NCI-H1694 treated with DMSO at 0.1 percent for 48 hours (cell line): ENCODE results near the gene CBX8.

ENCODE experiments used
- DNase-seq: peaks from one replicate; lab custom pipeline; 2025; lab: John Stamatoyannopoulos, UW

CBX8 gene

GRCh38 chr17:79792984-79793923 is 3.6 kb downstream of the CBX8 start:
- DNase-seq, result no peak

- no peak for DNase-seq
Observed at GRCh38 chr17:79792341-79792871, 4.5 kb downstream of the CBX8 start.

GRCh38 chr17:79791735-79792161 is 5.1 kb downstream of the CBX8 start:
- DNase-seq, result no peak

- DNase-seq, result no peak
Observed at GRCh38 chr17:79790805-79791734, 5.8 kb downstream of the CBX8 start.

GRCh38 chr17:79789943-79790804 is 6.7 kb downstream of the CBX8 start:
- no peak for DNase-seq

- no peak for DNase-seq
Observed at GRCh38 chr17:79788989-79789942, 7.6 kb downstream of the CBX8 start.

- no peak for DNase-seq
Observed at GRCh38 chr17:79788455-79788854, 8.4 kb downstream of the CBX8 start.

- DNase-seq, result no peak
Observed at GRCh38 chr17:79786930-79787643, 9.8 kb downstream of the CBX8 start.

- no peak for DNase-seq
Observed at GRCh38 chr17:79785900-79786810, 10.7 kb downstream of the CBX8 start.

- no peak for DNase-seq
Observed at GRCh38 chr17:79785017-79785899, 11.6 kb downstream of the CBX8 start.

GRCh38 chr17:79784353-79785016 is 12.4 kb downstream of the CBX8 start:
- no peak for DNase-seq

- no peak for DNase-seq
Observed at GRCh38 chr17:79783891-79784290, 13.0 kb downstream of the CBX8 start.

- DNase-seq, result no peak
Observed at GRCh38 chr17:79781736-79782575, 14.9 kb downstream of the CBX8 start.

- no peak for DNase-seq
Observed at GRCh38 chr17:79781012-79781650, 15.7 kb downstream of the CBX8 start.

GRCh38 chr17:79779661-79780365 is 17.1 kb downstream of the CBX8 start:
- no peak for DNase-seq
